Osteoblast (primary cell): Measurements from ENCODE around the gene WFDC8. TPM values are rescaled to one million over a fixed set of nuclear protein-coding genes. Genes with fewer than 3 reads are reported as not detected.
A peak's percentile ranks its signal among the peaks of the same experiment; 100 is the strongest.
"Not testable (repeated sequence)": the region's sequence is repeated elsewhere in the genome, so short reads cannot be mapped to it uniquely, and the experiment has no call there.

Source experiments
- DNase-seq: peaks from one replicate; pipeline ENCODE4 v3.0.0; 2011; ENCODE audit warnings: low spot score, mixed read lengths; ENCODE audit not compliant: insufficient read length; ENCODE audit errors: missing footprints
- H2AFZ ChIP-seq: 2 replicates; pipeline ENCODE4 v1.6.0; 2011; ENCODE audit warnings: mild to moderate bottlenecking, low read length
- H3K27ac ChIP-seq: 2 replicates; pipeline ENCODE4 v1.5.1; 2011; ENCODE audit warnings: mild to moderate bottlenecking, low read depth, low read length, moderate library complexity
- H3K27me3 ChIP-seq: 2 replicates; pipeline ENCODE4 v1.6.0; 2012; ENCODE audit warnings: mild to moderate bottlenecking, control low read depth, inconsistent platforms, low read length, moderate library complexity; ENCODE audit not compliant: insufficient read depth
- H3K36me3 ChIP-seq: 2 replicates; pipeline ENCODE4 v1.5.1; 2011; ENCODE audit warnings: mild to moderate bottlenecking, low read length, control low read depth, moderate library complexity; ENCODE audit not compliant: insufficient read depth
- H3K4me1 ChIP-seq: 2 replicates; pipeline ENCODE4 v1.5.1; 2011; ENCODE audit warnings: mild to moderate bottlenecking, low read length, control low read depth, moderate library complexity; ENCODE audit not compliant: insufficient read depth
- H3K4me2 ChIP-seq: 2 replicates; pipeline ENCODE4 v1.6.0; 2011; ENCODE audit warnings: mild to moderate bottlenecking, low read length; ENCODE audit not compliant: insufficient read depth
- H3K4me3 ChIP-seq: fragments of 200-600 bp; sonication (generic); 3 replicates; pipeline ENCODE4 v1.5.1; 2012; ENCODE audit warnings: mild to moderate bottlenecking, low read length, inconsistent platforms; ENCODE audit not compliant: insufficient read depth
- H3K79me2 ChIP-seq: 2 replicates; pipeline ENCODE4 v1.6.0; 2012; ENCODE audit warnings: mild to moderate bottlenecking, low read length, control low read depth, inconsistent platforms; ENCODE audit not compliant: insufficient read depth
- H3K9me3 ChIP-seq: 2 replicates; pipeline ENCODE4 v1.5.1; 2011; ENCODE audit warnings: low read depth, low read length, control low read depth
- H4K20me1 ChIP-seq: 2 replicates; pipeline ENCODE4 v1.6.0; 2012; ENCODE audit warnings: mild to moderate bottlenecking, low read length, control low read depth; ENCODE audit not compliant: insufficient read depth
- CTCF ChIP-seq: IDR thresholded peaks from 2 replicates; pipeline ENCODE4 v1.5.1; 2011; ENCODE audit warnings: mild to moderate bottlenecking, low read depth, low read length, moderate library complexity; ENCODE audit errors: extremely low read depth
- total RNA-seq: library from RNA; depleted of rRNA; stranded (reverse); fragments of >200 nt; gene quantifications from 2 replicates; pipeline ENCODE4 v1.2.3, GENCODE V29; 2012

WFDC8 gene
- total RNA-seq, 1 donor, result not detected

- no peaks in the 10 kb centered on the region for H3K79me2 ChIP-seq
- no peaks in the 10 kb centered on the region for H3K4me1 ChIP-seq
- no peak for TF ChIP-seq CTCF
- no peaks in the 10 kb centered on the region for H4K20me1 ChIP-seq
- H3K4me3 ChIP-seq, result no peak overlapping the region
- H3K4me2 ChIP-seq, result no peak overlapping the region
- H2AFZ ChIP-seq, result no peak overlapping the region
- peaks cover 5% of the 10 kb centered on the region for H3K27me3 ChIP-seq
- H3K9me3 ChIP-seq, result no peaks in the 10 kb centered on the region
- no peaks in the 10 kb centered on the region for H3K36me3 ChIP-seq
- peak; percentile 44 for DNase-seq
- no peak overlapping the region for H3K27ac ChIP-seq
Measured at GRCh38 chr20:45575931-45576330, 3.2 kb downstream of the WFDC8 start.

- not testable (repeated sequence) for H2AFZ ChIP-seq, H3K27ac ChIP-seq, H4K20me1 ChIP-seq, H3K36me3 ChIP-seq, H3K4me3 ChIP-seq, H3K4me1 ChIP-seq, H3K27me3 ChIP-seq, H3K4me2 ChIP-seq, DNase-seq, H3K9me3 ChIP-seq, H3K79me2 ChIP-seq
Measured at GRCh38 chr20:45569650-45570049, 9.4 kb downstream of the WFDC8 start.

- Histone ChIP-seq H2AFZ (no peak overlapping the region), H3K4me3 (no peak overlapping the region), H3K27ac (no peak overlapping the region), H3K4me2 (no peak overlapping the region), H4K20me1 (no peaks in the 10 kb centered on the region), H3K27me3 (peaks cover 5% of the 10 kb centered on the region), H3K36me3 (no peaks in the 10 kb centered on the region), H3K4me1 (no peaks in the 10 kb centered on the region), H3K9me3 (no peaks in the 10 kb centered on the region), H3K79me2 (no peaks in the 10 kb centered on the region)
- TF ChIP-seq CTCF, result no peak
- DNase-seq, result no peak
Measured at GRCh38 chr20:45564760-45565276, 14.3 kb downstream of the WFDC8 start.

- H3K27me3 ChIP-seq, result peaks cover 11% of the 10 kb centered on the region
- H3K27ac ChIP-seq, result no peak overlapping the region
- H3K79me2 ChIP-seq, result no peaks in the 10 kb centered on the region
- no peaks in the 10 kb centered on the region for H3K36me3 ChIP-seq
- no peak for DNase-seq
- TF ChIP-seq CTCF, result no peak
- H3K9me3 ChIP-seq, result no peaks in the 10 kb centered on the region
- H3K4me1 ChIP-seq, result no peaks in the 10 kb centered on the region
- no peak overlapping the region for H3K4me2 ChIP-seq
- H4K20me1 ChIP-seq, result no peaks in the 10 kb centered on the region
- H2AFZ ChIP-seq, result no peak overlapping the region
- no peak overlapping the region for H3K4me3 ChIP-seq
Measured at GRCh38 chr20:45555198-45555597, 23.9 kb downstream of the WFDC8 start.
